ENCODE results near the gene CSPG4. TPM values are rescaled to one million over a fixed set of nuclear protein-coding genes. Genes with fewer than 3 reads are reported as not detected.

Gene CSPG4
- total and polyA plus RNA-seq, 2 of the 13 experiments (the other 11 are each of a cell fraction or from before 2014, with no cell fraction given), result 0.01 to 0.04 TPM

DNA sequence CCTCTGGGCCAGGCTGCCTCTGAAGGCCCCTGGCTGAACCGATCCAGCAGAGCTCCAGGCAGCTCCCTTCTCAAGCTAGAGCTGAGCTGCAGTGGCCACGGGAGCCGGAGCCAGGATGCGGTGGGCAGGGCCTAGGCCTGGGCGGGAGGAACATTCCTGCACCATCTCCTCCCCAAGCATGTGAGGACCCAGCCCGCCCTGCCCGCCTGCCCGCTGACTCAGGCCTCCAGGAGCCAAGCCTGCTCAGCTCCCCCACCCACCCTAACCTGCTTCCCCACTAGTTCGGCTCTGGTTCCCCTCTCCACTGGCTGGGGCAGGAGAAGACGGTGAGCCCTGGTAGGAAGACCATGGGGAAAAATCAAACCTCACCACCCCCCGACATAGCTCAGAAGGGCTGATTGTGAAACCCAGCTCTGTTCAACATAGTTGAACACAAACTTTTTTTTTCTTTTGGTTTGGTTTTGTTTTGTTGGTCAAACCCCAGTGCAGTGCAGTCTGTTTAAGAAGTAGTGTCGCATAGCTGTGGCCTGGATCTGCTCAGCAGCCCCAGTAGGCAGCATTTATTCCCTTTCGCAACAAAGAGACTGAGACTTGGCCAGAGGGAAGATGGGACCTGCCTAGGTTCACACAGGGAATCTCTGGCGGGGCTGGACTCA is 51.4 kb downstream of the CSPG4 start (continued):
- peak; percentile 63 for TF ChIP-seq UBTF (CRISPR knock-in tag; IDR thresholded peaks at IDR 0.05)
- peak; percentile 27; the same call in 1 of the 2 replicates for TF ChIP-seq PATZ1 (CRISPR knock-in tag; IDR thresholded peaks at IDR 0.05)
- TF ChIP-seq, protein P1, sequence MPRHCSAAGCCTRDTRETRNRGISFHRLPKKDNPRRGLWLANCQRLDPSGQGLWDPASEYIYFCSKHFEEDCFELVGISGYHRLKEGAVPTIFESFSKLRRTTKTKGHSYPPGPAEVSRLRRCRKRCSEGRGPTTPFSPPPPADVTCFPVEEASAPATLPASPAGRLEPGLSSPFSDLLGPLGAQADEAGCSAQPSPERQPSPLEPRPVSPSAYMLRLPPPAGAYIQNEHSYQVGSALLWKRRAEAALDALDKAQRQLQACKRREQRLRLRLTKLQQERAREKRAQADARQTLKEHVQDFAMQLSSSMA (CRISPR knock-in tag; IDR thresholded peaks at IDR 0.05), result no peak
- no peak; the same call in 1 of the 2 replicates for TF ChIP-seq MYC (CRISPR knock-in tag; IDR thresholded peaks at IDR 0.05; ENCODE audit: borderline replicate concordance)
- no peak for TF ChIP-seq PRDM4 (CRISPR knock-in tag; IDR thresholded peaks at IDR 0.05; ENCODE audit: borderline replicate concordance)
- TF ChIP-seq ZNF317 (CRISPR knock-in tag; IDR thresholded peaks at IDR 0.05), result no peak
- TF ChIP-seq TMF1 (CRISPR knock-in tag; IDR thresholded peaks at IDR 0.05; ENCODE audit: low read depth), result no peak
- no peak for TF ChIP-seq NFIB (CRISPR knock-in tag; IDR thresholded peaks at IDR 0.05; ENCODE audit: borderline replicate concordance)
- TF ChIP-seq ZNF574 (CRISPR knock-in tag; IDR thresholded peaks at IDR 0.05), result 0 out of 2 replicates have a peak, but pooled peaks have one; percentile 32
- TF ChIP-seq BCL6 (CRISPR knock-in tag; IDR thresholded peaks at IDR 0.05), result no peak
- no peak for TF ChIP-seq GRHL1 (CRISPR knock-in tag; conservative IDR thresholded peaks at IDR 0.05)
- TF ChIP-seq POLR2AphosphoS5 (IDR thresholded peaks at IDR 0.05; ENCODE audit: low read depth, low read length), result no peak
- 0 out of 2 replicates have a peak, but pooled peaks have one; percentile 10 for TF ChIP-seq CEBPG (CRISPR knock-in tag; IDR thresholded peaks at IDR 0.05)
- TF ChIP-seq ZFX (CRISPR knock-in tag; IDR thresholded peaks at IDR 0.05; ENCODE audit: low read depth), result peak; percentile 56
- TF ChIP-seq ZNF337 (CRISPR knock-in tag; IDR thresholded peaks at IDR 0.05; ENCODE audit: borderline replicate concordance, low read depth), result no peak
- TF ChIP-seq SETDB1 (CRISPR knock-in tag; IDR thresholded peaks at IDR 0.05; ENCODE audit: borderline replicate concordance), result no peak

Data from HepG2 (cell line).